Measurements from ENCODE around the gene ERAL1.
"Not testable (repeated sequence)": the region's sequence is repeated elsewhere in the genome, so short reads cannot be mapped to it uniquely, and the experiment has no call there.

ERAL1 gene

DNA sequence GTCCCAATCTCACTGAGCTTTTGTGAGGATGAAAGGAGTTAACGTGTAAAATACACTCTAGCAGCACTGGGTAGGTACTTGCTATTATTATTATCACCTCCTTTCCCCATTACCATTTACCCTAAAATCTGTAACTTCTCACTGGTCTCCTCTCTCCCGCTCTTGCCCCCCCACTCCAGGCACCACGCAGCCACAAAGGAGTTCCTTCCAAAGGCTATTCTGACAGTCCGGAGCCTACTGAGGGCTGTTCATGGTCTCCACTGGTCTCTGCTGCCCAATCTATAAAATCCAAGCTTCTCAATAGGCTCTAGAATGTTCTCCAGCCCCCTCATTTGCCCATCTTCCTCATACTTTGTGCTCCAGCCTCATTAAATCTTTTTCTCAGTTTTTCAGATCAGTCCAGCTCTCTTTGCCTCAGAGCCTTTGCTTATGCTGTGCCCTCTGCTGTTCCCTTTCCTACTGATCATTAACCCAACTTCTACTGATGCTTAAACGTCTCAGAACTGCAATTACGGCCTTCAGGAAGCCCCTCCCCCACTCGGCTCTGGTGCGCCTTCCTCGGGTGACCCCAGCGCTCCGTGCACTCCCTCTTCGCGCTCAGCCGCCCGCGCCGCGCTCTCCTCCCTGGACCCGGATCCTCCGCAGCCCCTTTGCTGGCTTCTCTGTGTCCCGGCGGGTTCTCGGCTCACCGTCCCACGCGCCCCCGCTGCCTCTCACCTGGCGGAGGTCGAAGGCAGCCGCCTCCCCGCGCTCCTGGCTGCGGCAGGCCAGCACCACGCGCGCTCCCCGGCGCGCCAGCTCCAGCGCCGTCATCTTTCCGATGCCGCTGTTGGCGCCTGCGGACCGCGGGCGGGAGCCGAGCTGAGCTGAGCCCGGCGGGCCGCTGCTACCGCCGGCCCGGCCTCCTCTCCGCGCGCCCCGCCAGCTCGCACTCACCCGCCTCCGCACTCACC is 47.3 kb downstream of the ERAL1 start:
- DNase-seq = peak; percentile 55

DNA sequence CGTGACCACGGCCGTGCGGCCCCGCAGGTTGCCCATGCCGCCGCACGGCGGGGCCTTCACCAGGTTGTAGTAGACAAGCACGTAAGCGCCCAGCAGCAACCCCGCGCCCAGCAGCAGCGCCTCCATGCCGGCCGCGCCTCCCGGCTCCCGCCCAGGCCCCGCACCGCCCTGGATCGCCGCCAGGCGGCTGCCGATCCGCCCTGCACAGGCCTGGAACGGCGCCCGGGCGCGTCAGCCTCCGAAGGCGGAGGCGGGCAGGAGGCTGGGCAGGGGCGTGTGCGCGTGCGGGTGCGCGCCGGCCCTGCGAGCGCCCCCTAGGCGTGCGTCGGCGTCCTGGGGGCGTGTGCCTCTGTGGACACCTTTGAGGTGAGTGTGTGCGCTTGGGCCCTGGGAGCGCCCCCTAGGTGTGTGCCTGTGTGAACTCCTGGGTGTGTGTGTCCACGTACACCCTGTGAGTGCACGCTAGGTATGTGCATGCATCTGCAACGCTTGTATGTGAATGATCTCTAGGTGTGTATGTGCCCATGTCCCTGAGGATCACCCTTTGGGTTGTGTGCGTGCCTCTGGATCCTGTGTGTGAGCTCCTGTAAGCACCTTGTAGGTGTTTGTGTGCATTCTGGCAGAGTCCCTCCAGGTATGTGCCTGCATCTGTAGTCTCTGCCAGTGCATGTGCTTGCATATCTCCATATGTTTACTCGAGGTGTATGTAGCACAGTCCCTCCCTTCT is 48.2 kb downstream of the ERAL1 start, which contains the start of gene DHRS13:
Gene DHRS13, minus strand, starts transcription at position 261 of the 727 bp plus-strand sequence. Its CDS starts 135 bp downstream, at position 126.
- peak; percentile 91 for DNase-seq

DNA sequence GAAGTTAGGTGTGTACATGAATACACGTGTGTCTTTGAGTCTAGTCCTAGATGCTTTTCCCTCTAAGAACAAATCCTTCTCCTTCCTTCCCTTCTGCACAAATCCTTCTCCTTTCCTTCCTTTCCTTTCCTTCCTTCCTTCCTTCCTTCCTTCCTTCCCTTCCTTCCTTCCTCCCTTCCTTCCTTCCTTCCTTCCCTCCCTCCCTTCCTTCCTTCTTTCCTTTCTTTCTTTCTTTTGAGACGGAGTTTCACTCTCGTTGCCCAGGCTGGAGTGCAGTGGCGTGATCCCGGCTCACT is 48.7 kb downstream of the ERAL1 start:
- not testable (repeated sequence) for DNase-seq

DNA sequence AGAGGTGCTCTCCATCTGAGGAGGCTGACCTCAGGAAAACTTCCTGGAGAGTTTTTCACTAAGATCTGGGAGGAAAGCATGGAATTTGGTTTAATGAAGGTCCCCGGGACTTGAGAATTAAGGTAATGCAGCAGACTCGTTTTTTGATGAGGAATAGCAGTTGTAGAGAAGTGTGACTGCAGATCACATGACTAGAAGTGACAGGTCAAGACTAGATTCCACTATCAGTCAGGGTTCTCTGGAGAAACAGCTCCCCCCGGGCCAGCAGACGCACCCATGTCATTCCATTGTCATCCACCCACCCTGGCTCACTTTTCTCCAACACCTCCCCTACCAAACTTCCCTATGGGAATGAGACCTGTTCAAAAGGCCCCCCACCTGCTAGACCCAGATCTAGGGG is 50.0 kb downstream of the ERAL1 start:
- DNase-seq = no peak

DNA sequence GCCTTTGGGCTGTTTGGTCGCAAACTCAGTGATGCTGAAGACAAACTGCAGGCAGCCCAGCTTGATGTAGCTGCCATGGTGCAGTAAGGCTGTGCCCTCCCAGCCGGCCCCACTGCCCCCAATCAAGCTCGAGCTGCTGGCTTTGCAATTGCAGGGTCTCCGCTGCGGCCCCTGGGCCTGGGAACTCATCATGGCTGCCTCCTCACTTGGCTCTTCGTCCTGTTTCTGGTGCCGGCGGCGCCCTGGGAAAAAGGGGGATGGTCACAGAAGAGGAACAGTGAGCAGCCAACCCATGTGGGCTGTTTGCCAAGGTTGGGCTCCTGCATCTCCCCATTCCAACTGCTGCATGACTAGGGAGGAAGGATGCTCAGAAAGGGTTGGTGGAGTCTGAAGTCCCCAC is 51.5 kb downstream of the ERAL1 start:
- no peak for DNase-seq

DNA sequence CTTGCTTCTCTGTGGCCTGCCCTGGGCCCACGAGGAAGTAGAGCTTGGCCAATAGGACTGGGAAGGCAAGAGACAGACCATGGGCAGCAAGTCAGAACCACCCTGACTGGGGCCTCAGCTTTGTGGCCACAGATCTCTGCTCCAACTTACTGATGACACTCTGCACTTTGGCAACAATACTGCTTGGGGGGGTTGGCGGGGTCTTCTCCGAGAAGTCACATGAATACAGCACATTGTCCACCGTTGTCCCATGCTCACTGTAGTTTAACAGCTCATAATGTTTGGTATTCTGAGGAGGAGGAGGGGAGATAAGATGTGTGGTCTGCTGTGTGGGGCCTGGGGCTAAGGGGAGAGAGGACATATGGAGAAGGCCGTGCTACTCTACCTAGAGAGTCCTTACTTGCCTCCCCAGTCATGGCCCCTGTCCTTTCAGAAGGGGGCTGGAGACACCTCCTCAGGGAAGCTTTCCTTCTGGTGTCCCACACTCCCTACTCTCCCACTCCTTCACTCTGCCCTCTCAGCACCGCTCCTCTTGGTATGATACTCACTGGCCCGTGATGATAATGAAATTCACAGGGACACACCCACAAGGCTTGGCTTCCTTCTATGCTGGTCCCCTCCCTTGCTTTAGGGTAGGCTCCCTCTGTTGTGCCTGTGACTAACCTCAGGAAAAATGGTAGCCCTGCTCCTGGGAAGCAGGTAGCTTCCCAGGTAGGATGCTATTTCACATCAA is 52.1 kb downstream of the ERAL1 start:
- no peak for DNase-seq

GRCh38 chr17:28907709-28908475 is 53.1 kb downstream of the ERAL1 start:
- no peak for DNase-seq

DNA sequence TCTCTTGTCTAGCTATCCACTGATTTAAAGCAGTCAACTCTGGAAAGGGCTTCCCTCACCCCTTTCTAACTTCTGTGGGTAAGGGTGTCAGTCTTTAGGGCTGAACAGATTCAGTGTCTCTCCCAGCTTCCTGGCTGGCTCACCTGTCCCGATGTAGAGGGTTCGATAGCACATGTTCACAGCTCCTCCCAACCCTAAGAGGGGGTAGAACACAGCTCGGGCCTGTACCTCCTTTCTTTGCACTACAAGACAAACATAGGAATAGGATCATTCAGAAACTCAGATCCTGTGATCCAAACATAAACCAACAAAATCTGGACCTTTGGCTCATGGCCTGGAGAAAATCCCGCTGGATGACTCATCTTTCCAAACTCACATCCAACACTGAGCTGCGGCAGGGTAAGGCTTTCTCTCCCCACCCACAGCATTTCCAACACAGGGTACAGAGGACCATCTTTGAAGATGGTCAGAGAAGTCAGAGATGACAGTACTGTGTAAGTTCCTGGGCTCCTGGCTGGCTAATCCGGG is 53.9 kb downstream of the ERAL1 start:
- DNase-seq = no peak

GRCh38 chr17:28910534-28910933 is 55.7 kb downstream of the ERAL1 start:
- no peak for DNase-seq

Data from stimulated activated CD4-positive, alpha-beta T cell treated with anti-CD3 and anti-CD28 coated beads, Interleukin-4, amount 100 ng/mL, for 24 hours (primary cell).